K562 (cell line): Measurements from ENCODE around the gene TENM4. TPM values are rescaled to one million over a fixed set of nuclear protein-coding genes. Genes with fewer than 3 reads are reported as not detected.

Experiments
- ATAC-seq: fragments of 200-7000 bp; cut with Tn5 transposase; 3 replicates; pipeline ENCODE4 v1.9.1; 2020; ENCODE audit warnings: moderate library complexity
- BruUV-seq: library from RNA; stranded (reverse); fragments of 400-500 nt; replicated peaks from 2 replicates; lab custom pipeline; 2021; lab: Mats Ljungman, UMichigan
- CTCF ChIA-PET: fragments of 300-600 bp; formaldehyde crosslinking; extraction: SDS; loops from one replicate; lab custom pipeline; 2021; ENCODE audit warnings: low intra/inter-chr PET ratio; lab: Yijun Ruan, JAX
- POLR2A ChIA-PET: fragments of 300-600, 350-650 bp; sonication (Branson Sonifier 250); formaldehyde crosslinking; extraction: SDS; loops from one replicate; lab custom pipeline; 2021; ENCODE audit warnings: antibody characterized with exemption, inconsistent platforms; lab: Yijun Ruan, JAX
- DNase-seq, 4 experiments: peaks; one replicate each; pipeline versions ENCODE4 v3.0.0 to v3.0.0-alpha.2; 2011 to 2018; ENCODE audit warnings: low spot score in 3 of 4, mixed read lengths in 3 of 4; ENCODE audit errors: extremely low read depth in 1 of 4
- FAIRE-seq: peaks from 2 replicates; lab custom pipeline; 2011; peaks lifted over from hg19 to GRCh38; lab: Jason Lieb, UNC
- H2AFZ ChIP-seq: 2 replicates; pipeline ENCODE4 v1.6.0; 2011; ENCODE audit warnings: low read depth, low read length, control low read depth, inconsistent platforms
- H3K27ac ChIP-seq: fragments of 200-600 bp; 3 replicates; pipeline ENCODE4 v1.8.0; 2011; ENCODE audit warnings: low read depth, mild to moderate bottlenecking, control low read depth, inconsistent platforms, low read length, moderate library complexity, mixed read lengths; ENCODE audit errors: extremely low read depth
- H3K27me3 ChIP-seq, 2 experiments: fragments of 300-600 bp in 1 of 2; 2 replicates in 1 of 2; 3 replicates in 1 of 2; pipeline versions ENCODE4 v1.6.0 to v1.8.0; 2011; ENCODE audit warnings: inconsistent platforms in 2 of 2, low read length in 2 of 2, mild to moderate bottlenecking in 1 of 2, mixed read lengths in 1 of 2, moderate library complexity in 1 of 2; ENCODE audit not compliant: control insufficient read depth in 2 of 2, insufficient read depth in 2 of 2
- H3K36me3 ChIP-seq: fragments of 300-600 bp; 3 replicates; pipeline ENCODE4 v1.8.0; 2011; ENCODE audit warnings: mild to moderate bottlenecking, low read length, inconsistent platforms; ENCODE audit not compliant: control insufficient read depth, insufficient read depth
- H3K4me1 ChIP-seq, 2 experiments: fragments of 200-600 bp in 1 of 2; replicated peaks in 1 of 2; 2 replicates in 1 of 2; 3 replicates in 1 of 2; pipeline versions ENCODE4 v1.5.1 to v1.8.0; 2011; ENCODE audit warnings: inconsistent platforms in 2 of 2, low read length in 2 of 2, mild to moderate bottlenecking in 1 of 2, mixed read lengths in 1 of 2, moderate library complexity in 1 of 2; ENCODE audit not compliant: control insufficient read depth in 2 of 2, insufficient read depth in 2 of 2
- H3K4me2 ChIP-seq: 2 replicates; pipeline ENCODE4 v1.6.1; 2011; ENCODE audit warnings: low read length, control low read depth, inconsistent platforms, mixed read lengths; ENCODE audit not compliant: insufficient read depth
- H3K4me3 ChIP-seq: fragments of 200-600 bp; sonication (generic), shearing (Covaris generic); 2 replicates; pipeline ENCODE4 v1.5.1; 2016; ENCODE audit warnings: control low read depth, inconsistent platforms
- H3K79me2 ChIP-seq: fragments of 200-600 bp; 3 replicates; pipeline ENCODE4 v1.8.0; 2011; ENCODE audit warnings: low read length, inconsistent platforms; ENCODE audit not compliant: control insufficient read depth, insufficient read depth
- H3K9ac ChIP-seq, 2 experiments: 2 replicates each; pipeline versions ENCODE4 v1.6.0 to v1.6.1; 2011; ENCODE audit warnings: low read depth in 2 of 2, low read length in 2 of 2, control low read depth in 1 of 2, inconsistent platforms in 1 of 2, mild to moderate bottlenecking in 1 of 2, mixed read lengths in 1 of 2; ENCODE audit not compliant: insufficient read depth in 1 of 2
- H3K9me1 ChIP-seq: one replicate; pipeline ENCODE4 v1.6.0; 2011; ENCODE audit warnings: inconsistent platforms, mild to moderate bottlenecking, low read length, moderate library complexity; ENCODE audit not compliant: control insufficient read depth, insufficient read depth
- H3K9me3 ChIP-seq: replicated peaks from 2 replicates; pipeline ENCODE4 v1.5.1; 2011; ENCODE audit warnings: low read depth, low read length, inconsistent platforms; ENCODE audit not compliant: control insufficient read depth, insufficient read depth
- H4K20me1 ChIP-seq: replicated peaks from 2 replicates; pipeline ENCODE4 v1.6.1; 2011; ENCODE audit warnings: low read length, inconsistent platforms, mixed read lengths; ENCODE audit not compliant: control insufficient read depth, insufficient read depth
- CBFA2T2 ChIP-seq: fragments of 450-650 bp; conservative IDR thresholded peaks from 2 replicates; pipeline ENCODE4 v1.6.1; 2017; ENCODE audit warnings: mild to moderate bottlenecking
- ELF1 ChIP-seq: fragments of 200-800 bp; sonication (Bioruptor generic); IDR thresholded peaks from 2 replicates; pipeline ENCODE4 v1.6.1; 2016; ENCODE audit warnings: missing genetic modification characterization, missing compliant biosample characterization
- IRF2 ChIP-seq: sonication (generic); formaldehyde crosslinking; IDR thresholded peaks from 2 replicates; pipeline ENCODE4 v1.8.1; 2022; ENCODE audit warnings: mild to moderate bottlenecking, missing genetic modification reagents
- KDM5B ChIP-seq: fragments of 200-600 bp; sonication (generic); IDR thresholded peaks from 2 replicates; pipeline ENCODE4 v1.6.1; 2012; ENCODE audit warnings: low read depth, mild to moderate bottlenecking, moderate library complexity, low read length, control low read depth, inconsistent platforms; ENCODE audit not compliant: insufficient replicate concordance
- MYC ChIP-seq, 2 experiments: fragments of 250-450 bp in 1 of 2; sonication (Bioruptor Pico) in 1 of 2; IDR thresholded peaks; 2 replicates each; pipeline versions ENCODE4 v1.5.1 to v1.6.1; 2012 to 2021; ENCODE audit warnings: low read depth in 2 of 2, borderline replicate concordance in 1 of 2, improper control_type of control experiment in 1 of 2, low read length in 1 of 2, mild to moderate bottlenecking in 1 of 2, moderate library complexity in 1 of 2
- NCOA1 ChIP-seq: fragments of 450-650 bp; IDR thresholded peaks from 2 replicates; pipeline ENCODE4 v1.6.1; 2016; ENCODE audit warnings: low read depth
- POLR3A ChIP-seq: IDR thresholded peaks from 2 replicates; pipeline ENCODE4 v1.6.1; 2011; ENCODE audit warnings: borderline replicate concordance, mild to moderate bottlenecking, moderate library complexity; ENCODE audit not compliant: insufficient read length, insufficient read depth; ENCODE audit errors: extremely low read depth
- RAD51 ChIP-seq: fragments of 450-650 bp; IDR thresholded peaks from 2 replicates; pipeline ENCODE4 v1.7.1; 2016; ENCODE audit warnings: low read depth, mild to moderate bottlenecking, borderline replicate concordance
- RBBP5 ChIP-seq: fragments of 200-600 bp; sonication (generic); IDR thresholded peaks from 2 replicates; pipeline ENCODE4 v1.6.1; 2012; ENCODE audit warnings: borderline replicate concordance, mild to moderate bottlenecking, low read length, control low read depth, inconsistent platforms; ENCODE audit not compliant: insufficient read depth, poor library complexity, severe bottlenecking
- STAT6 ChIP-seq: sonication (generic); formaldehyde crosslinking; IDR thresholded peaks from 2 replicates; pipeline ENCODE4 v1.8.1; 2023; ENCODE audit warnings: mild to moderate bottlenecking, missing genetic modification reagents
- TAF1 ChIP-seq: IDR thresholded peaks from 2 replicates; pipeline ENCODE4 v1.6.1; 2011; ENCODE audit warnings: mild to moderate bottlenecking, low read length, moderate library complexity; ENCODE audit not compliant: insufficient read depth, control insufficient read depth, severe bottlenecking; ENCODE audit errors: extremely low read depth
- ZSCAN29 ChIP-seq: fragments of 450-650 bp; IDR thresholded peaks from 2 replicates; pipeline ENCODE4 v1.6.1; 2017
- WGBS: fragments of 100-300 bp; shearing (Covaris generic); methylation state at CpG from one replicate; pipeline ENCODE4 v1.1.6; 2016; ENCODE audit warnings: low coverage, mixed read lengths; ENCODE audit not compliant: insufficient coverage; ENCODE audit errors: missing lambda C conversion rate; 5-methylcytosine and 5-hydroxymethylcytosine counted together
- in situ Hi-C: fragments of 300-500 bp; cut with MboI; formaldehyde crosslinking; loops from 4 replicates; pipeline ENCODE4 v1.15.0; 2018; ENCODE audit warnings: inconsistent platforms, mixed read lengths
- intact Hi-C: fragments of 100-400 bp; cut with micrococcal nuclease; formaldehyde crosslinking; loops from 2 replicates; pipeline ENCODE4 v1.14.2; 2022
- polyA plus RNA-seq, 8 experiments: library from polyadenylated mRNA; depleted of rRNA in 4 of 8; stranded (reverse) in 5 of 8; unstranded in 3 of 8; fragments of >200 nt; fragmentation: Nextera tagmentation in 2 of 8; fragmentation: Illumina TruSeq in 1 of 8; extraction: Ambion mirVana in 2 of 8; extraction: Trizol in 1 of 8; gene quantifications; 2 replicates each; pipeline versions ENCODE4 v1.2.1 to v1.2.3, GENCODE V29; 2011 to 2014; ENCODE audit warnings: inconsistent platforms in 1 of 8, missing spikeins in 1 of 8
- total RNA-seq, 7 experiments: library from RNA; depleted of rRNA in 6 of 7; stranded (reverse); fragments of >200 nt in 6 of 7; fragmentation: Illumina TruSeq in 2 of 7; extraction: Trizol in 2 of 7; gene quantifications; 2 replicates each; pipeline versions ENCODE4 v1.2.1 to v1.2.3, GENCODE V29; 2011 to 2021; ENCODE audit warnings: low replicate concordance in 1 of 7
- TF ChIP-seq, protein P1 (sequence below): sonication (generic); formaldehyde crosslinking; IDR thresholded peaks from 2 replicates; pipeline ENCODE4 v1.8.1; 2022; ENCODE audit warnings: missing genetic modification reagents
- TF ChIP-seq, protein P2 (sequence below): sonication (generic); formaldehyde crosslinking; IDR thresholded peaks from 2 replicates; pipeline ENCODE4 v1.8.1; 2023; ENCODE audit warnings: mild to moderate bottlenecking, missing genetic modification reagents

TENM4 gene
- total and polyA plus RNA-seq, 9 of the 15 experiments (the other 6 are each of a cell fraction or from before 2014, with no cell fraction given) = 0.16 TPM; not detected in 8

- ATAC-seq (no peak), FAIRE-seq (no peak), DNase-seq (no peak)
- TF ChIP-seq, protein P1, sequence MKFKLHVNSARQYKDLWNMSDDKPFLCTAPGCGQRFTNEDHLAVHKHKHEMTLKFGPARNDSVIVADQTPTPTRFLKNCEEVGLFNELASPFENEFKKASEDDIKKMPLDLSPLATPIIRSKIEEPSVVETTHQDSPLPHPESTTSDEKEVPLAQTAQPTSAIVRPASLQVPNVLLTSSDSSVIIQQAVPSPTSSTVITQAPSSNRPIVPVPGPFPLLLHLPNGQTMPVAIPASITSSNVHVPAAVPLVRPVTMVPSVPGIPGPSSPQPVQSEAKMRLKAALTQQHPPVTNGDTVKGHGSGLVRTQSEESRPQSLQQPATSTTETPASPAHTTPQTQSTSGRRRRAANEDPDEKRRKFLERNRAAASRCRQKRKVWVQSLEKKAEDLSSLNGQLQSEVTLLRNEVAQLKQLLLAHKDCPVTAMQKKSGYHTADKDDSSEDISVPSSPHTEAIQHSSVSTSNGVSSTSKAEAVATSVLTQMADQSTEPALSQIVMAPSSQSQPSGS (CRISPR knock-in tag) = no peak
- TF ChIP-seq KDM5B (no peak), CBFA2T2 (no peak), NCOA1 (no peak), RAD51 (no peak), IRF2 (no peak), RBBP5 (no peak), POLR3A (no peak), ZSCAN29 (no peak), TAF1 (no peak), MYC (IDR thresholded peaks at IDR 0.05; ENCODE audit: low read depth, low read length) (no peak), MYC (CRISPR knock-in tag; IDR thresholded peaks at IDR 0.05; ENCODE audit: borderline replicate concordance, low read depth) (no peak), ELF1 (tag) (no peak), STAT6 (CRISPR knock-in tag) (no peak)
- TF ChIP-seq, protein P2, sequence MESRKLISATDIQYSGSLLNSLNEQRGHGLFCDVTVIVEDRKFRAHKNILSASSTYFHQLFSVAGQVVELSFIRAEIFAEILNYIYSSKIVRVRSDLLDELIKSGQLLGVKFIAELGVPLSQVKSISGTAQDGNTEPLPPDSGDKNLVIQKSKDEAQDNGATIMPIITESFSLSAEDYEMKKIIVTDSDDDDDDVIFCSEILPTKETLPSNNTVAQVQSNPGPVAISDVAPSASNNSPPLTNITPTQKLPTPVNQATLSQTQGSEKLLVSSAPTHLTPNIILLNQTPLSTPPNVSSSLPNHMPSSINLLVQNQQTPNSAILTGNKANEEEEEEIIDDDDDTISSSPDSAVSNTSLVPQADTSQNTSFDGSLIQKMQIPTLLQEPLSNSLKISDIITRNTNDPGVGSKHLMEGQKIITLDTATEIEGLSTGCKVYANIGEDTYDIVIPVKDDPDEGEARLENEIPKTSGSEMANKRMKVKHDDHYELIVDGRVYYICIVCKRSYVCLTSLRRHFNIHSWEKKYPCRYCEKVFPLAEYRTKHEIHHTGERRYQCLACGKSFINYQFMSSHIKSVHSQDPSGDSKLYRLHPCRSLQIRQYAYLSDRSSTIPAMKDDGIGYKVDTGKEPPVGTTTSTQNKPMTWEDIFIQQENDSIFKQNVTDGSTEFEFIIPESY = no peak
- ChIA-PET POLR2A (interaction anchor here (1.1 kb wide), 1 partner anchor 8 kb away, joined by 3 read pairs; no protein-coding TSS in a partner anchor), CTCF (no interaction called here)
- Histone ChIP-seq H4K20me1 (no peaks in the 10 kb centered on the region), H3K27me3 (peaks cover 0 to 5% of the 10 kb centered on the region in 2 experiments; a peak in 1 of 5 replicates), H3K4me1 (no peaks in the 10 kb centered on the region), H3K9me1 (no peaks in the 10 kb centered on the region), H3K36me3 (no peaks in the 10 kb centered on the region), H3K79me2 (no peaks in the 10 kb centered on the region), H3K9ac (no peak overlapping the region), H3K4me3 (no peak overlapping the region), H3K27ac (no peak overlapping the region), H3K4me2 (no peak overlapping the region), H2AFZ (no peak overlapping the region), H3K9me3 (no peaks in the 10 kb centered on the region)
- intact Hi-C loops (no loop called here), in situ Hi-C loops (no loop called here)
- WGBS = 0% methylated on average over 4 of the region's 4 CpGs
- BruUV-seq = no TSS peak
Observed at GRCh38 chr11:79304599-79305212, 136.1 kb downstream of the TENM4 start.
